Heart right ventricle (tissue), 16 donors: ENCODE results near the gene RPS19. TPM values are rescaled to one million over a fixed set of nuclear protein-coding genes. Genes with fewer than 3 reads are reported as not detected.

Experiments
- ATAC-seq, 8 donors: fragments of 200-7000 bp; cut with Tn5 transposase; one replicate each; pipeline ENCODE4 v1.9.1; 2020; ENCODE audit warnings: mild to moderate bottlenecking in 8 of 8, moderate library complexity in 8 of 8, moderate number of reproducible peaks in 1 of 8
- DNase-seq, 2 donors: peaks; one replicate each; pipeline ENCODE4 v3.0.0-alpha.2; 2020
- H3K27ac ChIP-seq, 10 donors: fragments of 200-600 bp; sonication (generic) in 2 of 10; one replicate each; pipeline versions ENCODE4 v1.5.0 to v1.8.0; 2020 to 2022; ENCODE audit warnings: mild to moderate bottlenecking in 3 of 10
- H3K27me3 ChIP-seq, 7 donors: fragments of 200-600 bp; one replicate each; pipeline ENCODE4 v1.8.0; 2021 to 2022; ENCODE audit warnings: mild to moderate bottlenecking in 2 of 7
- H3K36me3 ChIP-seq, 9 donors: fragments of 200-600 bp; sonication (generic) in 1 of 9; one replicate each; pipeline versions ENCODE4 v1.5.0 to v1.8.0; 2020 to 2022; ENCODE audit warnings: mild to moderate bottlenecking in 2 of 9
- H3K4me1 ChIP-seq, 9 donors: fragments of 200-600 bp; sonication (generic) in 1 of 9; one replicate each; pipeline versions ENCODE4 v1.5.0 to v1.8.0; 2020 to 2022; ENCODE audit warnings: mild to moderate bottlenecking in 4 of 9
- H3K4me3 ChIP-seq, 10 donors: fragments of 200-600 bp; sonication (generic) in 2 of 10; one replicate each; pipeline versions ENCODE4 v1.5.0 to v1.8.0; 2020 to 2022; ENCODE audit warnings: mild to moderate bottlenecking in 7 of 10, moderate library complexity in 2 of 10
- H3K9me3 ChIP-seq, 11 donors: fragments of 200-600 bp in 10 of 11; sonication (generic) in 2 of 11; one replicate each; pipeline versions ENCODE4 v1.5.0 to v1.8.0; 2013 to 2022; ENCODE audit warnings: mild to moderate bottlenecking in 2 of 11, control low read depth in 1 of 11, moderate library complexity in 1 of 11
- CTCF ChIP-seq, 9 donors: fragments of 200-600 bp; sonication (generic) in 2 of 9; IDR thresholded peaks; one replicate each; pipeline versions ENCODE4 v1.5.0 to v1.8.0; 2021 to 2022; ENCODE audit warnings: antibody characterized with exemption in 9 of 9, mild to moderate bottlenecking in 5 of 9, moderate library complexity in 1 of 9
- WGBS, 2 donors: extraction: QIAGEN DNeasy Blood & Tissue Kit; methylation state at CpG; one replicate each; pipeline ENCODE4 v1.1.7; 2013; ENCODE audit warnings: inconsistent platforms in 1 of 2; 5-methylcytosine and 5-hydroxymethylcytosine counted together
- intact Hi-C, 10 donors: fragments of 100-400 bp; cut with DNase I; formaldehyde crosslinking; loops; one replicate each; pipeline versions ENCODE4 v1.11.1 to v1.14.2; 2022
- polyA plus RNA-seq, 2 donors: library from polyadenylated mRNA; stranded (reverse); fragments of 200-250 nt; gene quantifications; one replicate each; pipeline ENCODE4 v1.2.3, GENCODE V29; 2013
- total RNA-seq, 10 donors: library from RNA; stranded (reverse); fragmentation: NEBNext Ultra II Directional in 3 of 10; extraction: Animal tissue kit (Norgen Biotek cat#: 25700) in 3 of 10; gene quantifications; one replicate each; pipeline versions ENCODE4 v1.2.1 to v1.2.4, GENCODE V29; 2021 to 2023
- donor health status: Arrhythmogenic right ventricular cardiomyopathy.
- donor health status: ischemic (EF 13 %, LVEDD 7.1; RV severe dilation, severe dysfunction).
- donor health status: healthy with polysubstance abuse.
- donor health status: DM: no; HTN: yes; CAD: no.
- donor health status: DM: no; HTN: no; CAD: no.
- donor health status: ischemic (EF 25% LVEDD 6.9; RV normal size, moderate dysfunction).
- donor health status: ischemic (EF 25% LVEDD 5.7; RV mildly dilated, moderate dysfunction).
- donor health status: healthy.
- donor health status: DM: yes; HTN: yes; CAD: no.
- donor health status: Ischemic cardiomyopathy.
- donor health status: ischemic (EF 35%, LVEDD 5.7; RV mildly dilated, moderate dysfunction).
- donor health status: nonischemic (EF 11% LVEDD 7.7; RV severe dilation, severe dysfunction).
- donor health status: DM: yes; HTN: yes; CAD: no.
- donor health status: PGD.
- donor health status: ischemic (EF 29% LVEDD 5.4; RV normal size, mild dysfunction).
- donor health status: nonischemic (EF 23%, LVEDD 6.1; RV moderate dilation, normal function).

The RPS19 gene
- total and polyA plus RNA-seq, 12 donors = 446 to 1,996 (median 596) TPM

GRCh38 chr19:41882568-41883462 lies 22.8 kb downstream of the RPS19 start, which contains the start of gene ARHGEF1:
TSS of gene ARHGEF1 (plus strand) at chr19:41883184. CDS start at chr19:41888083, 4,899 bp downstream.
- no peak for TF ChIP-seq CTCF (IDR thresholded peaks at IDR 0.05)
- Histone ChIP-seq H3K36me3 (peaks cover 0 to 13% (median 0%) of the 10 kb centered on the region in 9 donors), H3K9me3 (no peaks in the 10 kb centered on the region), H3K27me3 (no peaks in the 10 kb centered on the region), H3K27ac (peak within 1 kb of the TSS; percentile 89 to 99 (median 94)), H3K4me3 (peak within 1 kb of the TSS; percentile 79 to 99 (median 96)), H3K4me1 (peaks cover 9 to 54% (median 34%) of the 10 kb centered on the region in 9 donors)
- intact Hi-C loops = loop anchor here in 5 of 10 donors (1.0 to 10.0 kb wide), 4 partner anchors 22 to 74 kb away; partner anchors contain the start of genes RPS19 (in 3 of the 5) and RABAC1 (in 2 of the 5)
- peak; percentile 74 to 79 for DNase-seq
- ATAC-seq = peak; percentile 24 to 57 (median 41)
- WGBS, 2 donors = 2% methylated on average over 40 to 71 of the region's 80 CpGs

DNA sequence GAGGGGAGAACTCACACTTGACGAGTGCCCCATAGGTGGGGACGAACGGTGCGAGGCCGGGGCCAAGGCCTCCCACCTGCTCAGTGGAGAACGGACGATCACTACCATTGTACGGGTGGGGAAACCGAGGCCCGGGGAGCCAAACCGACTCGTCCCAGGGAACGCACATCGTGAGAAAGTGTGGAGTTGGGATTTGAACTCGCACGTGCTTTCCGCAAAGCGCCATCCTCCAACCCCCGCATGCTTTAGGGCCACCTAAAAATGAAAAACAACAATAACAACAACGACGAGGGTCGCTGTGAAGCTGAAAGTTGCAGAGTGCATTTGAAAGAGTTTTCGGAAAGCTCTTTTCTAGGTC lies 23.4 kb downstream of the RPS19 start:
- peak overlapping the region; percentile 89 to 99 (median 94) for H3K27ac ChIP-seq
- intact Hi-C loops = loop anchor here in 5 of 10 donors (1.0 to 10.0 kb wide), 4 partner anchors 23 to 74 kb away; partner anchors contain the start of genes RPS19 (in 3 of the 5) and RABAC1 (in 2 of the 5)
- H3K36me3 ChIP-seq = peaks cover 0 to 19% (median 0%) of the 10 kb centered on the region in 9 donors
- H3K4me1 ChIP-seq = peaks cover 9 to 53% (median 37%) of the 10 kb centered on the region in 9 donors
- peak overlapping the region; percentile 79 to 99 (median 96) for H3K4me3 ChIP-seq
- ATAC-seq (peak in 4 of 8 donors; percentile 0 to 7 (median 2)), DNase-seq (no peak)
- WGBS, 2 donors = 1% methylated on average over 23 of the region's 23 CpGs
- no peaks in the 10 kb centered on the region for H3K9me3 ChIP-seq
- TF ChIP-seq CTCF (IDR thresholded peaks at IDR 0.05) = no peak
- H3K27me3 ChIP-seq = no peaks in the 10 kb centered on the region

- peaks cover 0 to 25% (median 1%) of the 10 kb centered on the region in 9 donors for H3K36me3 ChIP-seq
Observed at GRCh38 chr19:41883821-41884733, 24.0 kb downstream of the RPS19 start.

More at GRCh38 chr19:41883821-41884733, 24.0 kb downstream of the RPS19 start:
- Histone ChIP-seq H3K27ac (peak overlapping the region; percentile 89 to 99 (median 94)), H3K9me3 (no peaks in the 10 kb centered on the region), H3K27me3 (no peaks in the 10 kb centered on the region), H3K4me1 (peaks cover 9 to 59% (median 37%) of the 10 kb centered on the region in 9 donors), H3K4me3 (peak overlapping the region; percentile 79 to 99 (median 96))
- intact Hi-C loops = loop anchor here in 5 of 10 donors (1.0 to 10.0 kb wide), 4 partner anchors 23 to 73 kb away; partner anchors contain the start of genes RPS19 (in 3 of the 5) and RABAC1 (in 2 of the 5)
- 1% methylated on average over 64 to 66 of the region's 66 CpGs for WGBS, 2 donors
- TF ChIP-seq CTCF (IDR thresholded peaks at IDR 0.05) = peak in 5 of 9 donors; percentile 14 to 53 (median 43)
- ATAC-seq = peak; percentile 96 to 98 (median 98)
- DNase-seq = peak; percentile 94 to 95
